H9 (cell line): Measurements from ENCODE around the gene SLC35A3. TPM values are rescaled to one million over a fixed set of nuclear protein-coding genes. Genes with fewer than 3 reads are reported as not detected.

Source experiments
- DNase-seq: peaks from one replicate; pipeline ENCODE4 v3.0.0-alpha.2; 2017
- H2AFZ ChIP-seq: one replicate; pipeline ENCODE4 v1.6.1; 2013; ENCODE audit warnings: mild to moderate bottlenecking, low read length, control low read depth, moderate library complexity
- H2AK5ac ChIP-seq: 2 replicates; pipeline ENCODE4 v1.6.1; 2013; ENCODE audit warnings: low read length, control low read depth, mixed read lengths; ENCODE audit not compliant: insufficient read length
- H2BK120ac ChIP-seq: one replicate; pipeline ENCODE4 v1.6.1; 2013; ENCODE audit warnings: low read depth, mild to moderate bottlenecking, low read length, control low read depth, inconsistent platforms; ENCODE audit not compliant: poor library complexity, severe bottlenecking
- H2BK12ac ChIP-seq: 2 replicates; pipeline ENCODE4 v1.6.1; 2013; ENCODE audit warnings: low read length, control low read depth, mixed read lengths, low read depth; ENCODE audit not compliant: insufficient read length
- H2BK15ac ChIP-seq: 2 replicates; pipeline ENCODE4 v1.6.1; 2013; ENCODE audit warnings: low read depth, low read length, control low read depth
- H2BK20ac ChIP-seq: one replicate; pipeline ENCODE4 v1.6.1; 2013; ENCODE audit warnings: low read depth, mild to moderate bottlenecking, low read length, control low read depth, inconsistent platforms; ENCODE audit not compliant: poor library complexity, severe bottlenecking
- H2BK5ac ChIP-seq: 2 replicates; pipeline ENCODE4 v1.6.1; 2013; ENCODE audit warnings: low read length, control low read depth, mixed read lengths; ENCODE audit not compliant: insufficient read length
- H3K14ac ChIP-seq: 2 replicates; pipeline ENCODE4 v1.6.1; 2013; ENCODE audit warnings: low read length, control low read depth; ENCODE audit not compliant: insufficient read depth
- H3K18ac ChIP-seq: 2 replicates; pipeline ENCODE4 v1.6.1; 2013; ENCODE audit warnings: low read depth, mild to moderate bottlenecking, mixed read lengths, low read length, control low read depth; ENCODE audit not compliant: insufficient read length
- H3K23ac ChIP-seq: 2 replicates; pipeline ENCODE4 v1.6.1; 2013; ENCODE audit warnings: low read length, control low read depth, mixed read lengths, low read depth; ENCODE audit not compliant: insufficient read length
- H3K23me2 ChIP-seq: 2 replicates; pipeline ENCODE4 v1.6.1; 2013; ENCODE audit warnings: low read depth, mild to moderate bottlenecking, mixed read lengths, low read length, control low read depth; ENCODE audit not compliant: insufficient read length, poor library complexity, severe bottlenecking
- H3K27ac ChIP-seq: 2 replicates; pipeline ENCODE4 v1.5.1; 2013; ENCODE audit warnings: low read length, control low read depth, mixed read lengths, low read depth; ENCODE audit not compliant: insufficient read length
- H3K27me3 ChIP-seq: 2 replicates; pipeline ENCODE4 v1.6.1; 2013; ENCODE audit warnings: low read length, control low read depth, inconsistent platforms; ENCODE audit not compliant: insufficient read depth
- H3K4ac ChIP-seq: 2 replicates; pipeline ENCODE4 v1.6.1; 2013; ENCODE audit warnings: low read depth, mild to moderate bottlenecking, control low read depth, inconsistent platforms, low read length, moderate library complexity
- H3K4me1 ChIP-seq: 2 replicates; pipeline ENCODE4 v1.6.1; 2013; ENCODE audit warnings: low read length, control low read depth, inconsistent platforms; ENCODE audit not compliant: insufficient read depth
- H3K4me2 ChIP-seq: 2 replicates; pipeline ENCODE4 v1.6.1; 2013; ENCODE audit warnings: low read length, control low read depth, mixed read lengths; ENCODE audit not compliant: insufficient read length, insufficient read depth
- H3K56ac ChIP-seq: 2 replicates; pipeline ENCODE4 v1.6.1; 2013; ENCODE audit warnings: low read depth, mild to moderate bottlenecking, mixed read lengths, low read length, control low read depth; ENCODE audit not compliant: insufficient read length
- H3K79me1 ChIP-seq: 2 replicates; pipeline ENCODE4 v1.6.1; 2013; ENCODE audit warnings: low read depth, mild to moderate bottlenecking, moderate library complexity, low read length, control low read depth, inconsistent platforms; ENCODE audit not compliant: insufficient read depth, poor library complexity, severe bottlenecking
- H3K79me2 ChIP-seq: 2 replicates; pipeline ENCODE4 v1.6.1; 2013; ENCODE audit warnings: low read length, control low read depth, inconsistent platforms; ENCODE audit not compliant: insufficient read depth
- H3K9ac ChIP-seq: 2 replicates; pipeline ENCODE4 v1.6.1; 2013; ENCODE audit warnings: low read length, control low read depth, mixed read lengths; ENCODE audit not compliant: insufficient read length; ENCODE audit errors: extremely low read depth
- H3K9me3 ChIP-seq: one replicate; pipeline ENCODE4 v1.6.1; 2013; ENCODE audit warnings: low read depth, low read length, inconsistent platforms; ENCODE audit not compliant: control insufficient read depth
- H3T11ph ChIP-seq: one replicate; pipeline ENCODE4 v1.6.1; 2013; ENCODE audit warnings: mild to moderate bottlenecking, low read length, control low read depth, inconsistent platforms
- H4K20me1 ChIP-seq: one replicate; pipeline ENCODE4 v1.6.1; 2013; ENCODE audit not compliant: control insufficient read depth, insufficient read length, insufficient read depth
- H4K5ac ChIP-seq: 2 replicates; pipeline ENCODE4 v1.6.1; 2013; ENCODE audit warnings: low read depth, mild to moderate bottlenecking, mixed read lengths, low read length, control low read depth; ENCODE audit not compliant: insufficient read length
- H4K8ac ChIP-seq: replicated peaks from 2 replicates; pipeline ENCODE4 v1.6.1; 2013; ENCODE audit warnings: low read length, control low read depth, mixed read lengths, low read depth; ENCODE audit not compliant: insufficient read length
- H4K91ac ChIP-seq: 2 replicates; pipeline ENCODE4 v1.6.1; 2013; ENCODE audit warnings: low read depth, mild to moderate bottlenecking, moderate library complexity, mixed read lengths, low read length, control low read depth; ENCODE audit not compliant: insufficient read length
- H3K27ac Mint-ChIP-seq, 3 experiments: 2 replicates in 2 of 3; 3 replicates in 1 of 3; pipeline ENCODE4 v1.8.0; 2020 to 2021; ENCODE audit warnings: mixed read lengths in 3 of 3, mild to moderate bottlenecking in 1 of 3, moderate library complexity in 1 of 3
- H3K27me3 Mint-ChIP-seq: 2 replicates; pipeline ENCODE4 v1.8.0; 2021; ENCODE audit warnings: low read depth, mild to moderate bottlenecking, moderate library complexity, mixed read lengths
- H3K36me3 Mint-ChIP-seq, 3 experiments: 2 replicates in 2 of 3; 3 replicates in 1 of 3; pipeline ENCODE4 v1.8.0; 2020 to 2021; ENCODE audit warnings: low read depth in 3 of 3, mixed read lengths in 3 of 3; ENCODE audit not compliant: insufficient read depth in 1 of 3
- H3K4me1 Mint-ChIP-seq, 2 experiments: 2 replicates each; pipeline ENCODE4 v1.8.0; 2020; ENCODE audit warnings: mixed read lengths in 2 of 2
- H3K4me3 Mint-ChIP-seq, 2 experiments: 2 replicates in 1 of 2; 3 replicates in 1 of 2; pipeline ENCODE4 v1.8.0; 2020 to 2021; ENCODE audit warnings: mild to moderate bottlenecking in 2 of 2, mixed read lengths in 2 of 2, moderate library complexity in 1 of 2
- H3K9me3 Mint-ChIP-seq, 2 experiments: 2 replicates in 1 of 2; 3 replicates in 1 of 2; pipeline ENCODE4 v1.8.0; 2020; ENCODE audit warnings: mild to moderate bottlenecking in 2 of 2, mixed read lengths in 2 of 2, moderate library complexity in 1 of 2
- WGBS: extraction: QIAGEN DNeasy Blood & Tissue Kit; methylation state at CpG from one replicate; pipeline ENCODE4 v1.1.7; 2013; ENCODE audit warnings: missing lambda C conversion rate, low lambda C conversion rate, mixed read lengths; ENCODE audit not compliant: insufficient read length; ENCODE audit errors: extremely low coverage; 5-methylcytosine and 5-hydroxymethylcytosine counted together
- total RNA-seq: library from RNA; stranded (reverse); gene quantifications from 2 replicates; pipeline ENCODE4 v1.2.1, GENCODE V29; 2021
- TF ChIP-seq, protein P1 (sequence below): fragments of 200-600 bp; sonication (generic); conservative IDR thresholded peaks from 3 replicates; pipeline ENCODE4 v1.8.0; 2021; ENCODE audit warnings: antibody characterized with exemption, mild to moderate bottlenecking

The SLC35A3 gene
- total RNA-seq, 1 experiment from 2014 or later: 15.1 TPM

DNA sequence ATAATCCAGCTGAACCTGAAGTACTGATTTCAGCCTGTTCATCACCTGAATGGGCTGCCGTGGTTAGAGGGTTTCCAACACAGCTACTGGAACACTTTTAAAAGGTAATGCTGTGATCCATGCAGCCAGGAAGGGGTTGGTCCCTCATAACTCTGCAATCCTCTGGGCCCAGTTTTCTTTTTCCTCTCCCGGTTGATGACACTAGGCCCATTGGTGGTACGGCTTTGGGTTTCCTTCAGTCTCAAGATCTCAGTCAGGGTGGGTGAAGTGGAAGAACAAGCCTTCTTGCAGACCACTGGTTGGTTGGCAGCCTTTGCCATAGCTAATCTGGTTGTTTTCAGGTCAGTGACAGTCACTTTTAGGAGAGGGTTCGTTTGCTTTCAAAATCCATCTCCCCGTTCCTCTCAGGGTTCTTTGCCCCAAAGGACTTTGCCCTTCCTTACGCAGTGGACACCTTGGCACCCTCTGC lies 502 bp upstream of the SLC35A3 start:
- no peak overlapping the region for H3K56ac ChIP-seq
- H2BK120ac ChIP-seq: no peak overlapping the region
- H4K91ac ChIP-seq: no peak overlapping the region
- peak overlapping the region; percentile 62 for H3K9ac ChIP-seq
- H2BK5ac ChIP-seq: no peak overlapping the region
- TF ChIP-seq, protein P1, sequence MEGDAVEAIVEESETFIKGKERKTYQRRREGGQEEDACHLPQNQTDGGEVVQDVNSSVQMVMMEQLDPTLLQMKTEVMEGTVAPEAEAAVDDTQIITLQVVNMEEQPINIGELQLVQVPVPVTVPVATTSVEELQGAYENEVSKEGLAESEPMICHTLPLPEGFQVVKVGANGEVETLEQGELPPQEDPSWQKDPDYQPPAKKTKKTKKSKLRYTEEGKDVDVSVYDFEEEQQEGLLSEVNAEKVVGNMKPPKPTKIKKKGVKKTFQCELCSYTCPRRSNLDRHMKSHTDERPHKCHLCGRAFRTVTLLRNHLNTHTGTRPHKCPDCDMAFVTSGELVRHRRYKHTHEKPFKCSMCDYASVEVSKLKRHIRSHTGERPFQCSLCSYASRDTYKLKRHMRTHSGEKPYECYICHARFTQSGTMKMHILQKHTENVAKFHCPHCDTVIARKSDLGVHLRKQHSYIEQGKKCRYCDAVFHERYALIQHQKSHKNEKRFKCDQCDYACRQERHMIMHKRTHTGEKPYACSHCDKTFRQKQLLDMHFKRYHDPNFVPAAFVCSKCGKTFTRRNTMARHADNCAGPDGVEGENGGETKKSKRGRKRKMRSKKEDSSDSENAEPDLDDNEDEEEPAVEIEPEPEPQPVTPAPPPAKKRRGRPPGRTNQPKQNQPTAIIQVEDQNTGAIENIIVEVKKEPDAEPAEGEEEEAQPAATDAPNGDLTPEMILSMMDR: no peak
- H3K9me3 ChIP-seq: no peaks in the 10 kb centered on the region
- H2AK5ac ChIP-seq: no peak overlapping the region
- H2BK20ac ChIP-seq: no peak overlapping the region
- peak overlapping the region; percentile 76 for H3K4me2 ChIP-seq
- H3K27me3 ChIP-seq: no peaks in the 10 kb centered on the region
- H3K4me1 Mint-ChIP-seq: peaks cover 12 to 17% of the 10 kb centered on the region in 2 experiments
- H3K4ac ChIP-seq: no peak overlapping the region
- no peak overlapping the region for H3K27ac ChIP-seq
- no CpG with 5 or more reads among the region's 6 CpGs for WGBS
- H3K36me3 Mint-ChIP-seq: no peaks in the 10 kb centered on the region
- H3K9me3 Mint-ChIP-seq: peaks cover 0 to 3% of the 10 kb centered on the region in 2 experiments; a peak in 2 of 5 replicates
- no peak for DNase-seq
- H2BK15ac ChIP-seq: no peak overlapping the region
- peak overlapping the region; percentile 100 for H3K4me3 Mint-ChIP-seq
- H3K27ac Mint-ChIP-seq: peak overlapping the region in 2 of 3 experiments; percentile 57 to 58; a peak in 1 of 7 replicates
- peak overlapping the region; percentile 66; the same call in 1 of the 2 replicates for H3K14ac ChIP-seq
- no peaks in the 10 kb centered on the region for H3K79me1 ChIP-seq
- H3K23me2 ChIP-seq: peaks cover 7% of the 10 kb centered on the region
- no peak overlapping the region for H3T11ph ChIP-seq
- H3K23ac ChIP-seq: no peak overlapping the region
- no peak overlapping the region for H2BK12ac ChIP-seq
- no peak overlapping the region for H4K8ac ChIP-seq
- peak overlapping the region; percentile 17 for H2AFZ ChIP-seq
- H3K18ac ChIP-seq: peak overlapping the region; percentile 3
- no peaks in the 10 kb centered on the region; the same call in 1 of the 2 replicates for H3K79me2 ChIP-seq
- no peaks in the 10 kb centered on the region for H3K27me3 Mint-ChIP-seq
- H4K20me1 ChIP-seq: no peaks in the 10 kb centered on the region
- peaks cover 2% of the 10 kb centered on the region; the same call in 1 of the 2 replicates for H3K4me1 ChIP-seq
- H4K5ac ChIP-seq: no peak overlapping the region
